Rectal smooth muscle tissue (tissue), 1 donor: ENCODE measurements around the gene TIMM10.
A peak's percentile ranks its signal among the peaks of the same experiment; 100 is the strongest.
"Not testable (repeated sequence)": the region's sequence is repeated elsewhere in the genome, so short reads cannot be mapped to it uniquely, and the experiment has no call there.

ENCODE experiments used
- H3K27ac ChIP-seq: one replicate; pipeline ENCODE4 v1.7.0; 2013; ENCODE audit warnings: low read depth, low read length, inconsistent platforms
- H3K27me3 ChIP-seq: one replicate; pipeline ENCODE4 v1.7.0; 2013; ENCODE audit warnings: low read length; ENCODE audit not compliant: control insufficient read depth, insufficient read depth
- H3K36me3 ChIP-seq: one replicate; pipeline ENCODE4 v1.7.0; 2013; ENCODE audit warnings: low read length; ENCODE audit not compliant: control insufficient read depth, insufficient read depth
- H3K4me1 ChIP-seq: one replicate; pipeline ENCODE4 v1.7.0; 2013; ENCODE audit warnings: low read length; ENCODE audit not compliant: control insufficient read depth, insufficient read depth
- H3K4me3 ChIP-seq: one replicate; pipeline ENCODE4 v1.7.0; 2013; ENCODE audit warnings: low read length
- H3K9ac ChIP-seq: one replicate; pipeline ENCODE4 v1.7.0; 2013; ENCODE audit warnings: low read length

TIMM10 gene

DNA sequence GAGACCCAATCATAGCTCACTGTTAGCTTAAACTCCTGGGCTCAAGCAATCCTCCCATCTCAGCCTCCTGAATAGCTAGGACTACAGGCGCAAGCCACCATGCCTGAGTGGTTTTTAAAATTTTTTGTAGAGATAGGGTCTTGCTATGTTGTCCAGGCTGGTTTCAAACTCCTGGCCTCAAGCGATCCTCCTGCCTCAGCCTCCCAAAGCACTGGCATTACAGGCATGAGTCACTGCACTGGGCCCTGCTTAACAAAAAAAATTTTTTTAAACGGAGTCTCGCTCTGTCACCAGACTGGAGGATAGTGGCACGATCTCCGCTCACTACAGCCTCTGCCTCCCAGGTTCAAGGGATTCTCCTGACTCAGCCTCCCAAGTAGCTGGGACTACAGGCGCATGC, 3.9 kb upstream of the TIMM10 start:
- H3K27ac ChIP-seq, H3K36me3 ChIP-seq, H3K4me3 ChIP-seq, H3K27me3 ChIP-seq, H3K9ac ChIP-seq: not testable (repeated sequence)
- H3K4me1 ChIP-seq, result peaks cover 10% of the 10 kb centered on the region

DNA sequence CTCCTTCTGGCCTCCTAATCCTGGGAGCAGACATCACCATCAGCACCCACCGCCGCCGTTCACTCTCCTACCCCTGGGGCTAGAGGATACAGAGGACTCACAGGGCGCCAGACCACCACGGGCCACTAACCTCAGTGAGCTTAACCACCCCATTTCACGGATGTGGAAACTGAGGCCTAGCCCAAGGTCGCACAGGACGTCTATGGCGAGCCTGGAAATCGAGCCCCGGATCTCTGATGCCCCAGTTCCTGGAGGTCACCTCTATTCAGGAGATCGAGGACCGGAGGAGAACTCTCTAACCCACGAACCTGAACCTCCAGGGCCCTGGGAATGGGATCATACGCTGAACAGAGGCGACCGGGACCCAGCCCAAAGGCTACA, 349 bp downstream of the TIMM10 start:
- Histone ChIP-seq H3K9ac (peak overlapping the region; percentile 21), H3K36me3 (no peaks in the 10 kb centered on the region), H3K27me3 (no peaks in the 10 kb centered on the region), H3K4me1 (peaks cover 10% of the 10 kb centered on the region), H3K27ac (peak overlapping the region; percentile 65), H3K4me3 (peak overlapping the region; percentile 86)

DNA sequence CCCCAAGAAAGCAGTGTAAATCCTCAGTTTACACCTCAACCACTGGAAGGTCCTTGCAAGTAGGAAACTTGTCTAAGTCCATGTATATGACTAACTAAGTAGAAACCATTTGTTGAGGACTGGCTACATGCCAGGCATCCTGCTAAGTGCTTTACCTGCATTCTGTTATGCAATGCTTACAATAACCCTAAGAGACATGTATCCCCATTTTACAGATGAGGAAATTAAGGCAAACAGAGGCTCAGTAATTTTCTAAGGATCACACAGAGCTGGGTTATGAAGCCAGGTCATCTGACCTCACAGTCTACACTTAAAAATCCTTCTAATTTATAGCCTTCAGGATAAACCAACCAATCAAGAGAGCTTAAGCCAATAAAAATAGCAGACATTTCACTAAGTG, 1.5 kb downstream of the TIMM10 start:
- H3K36me3 ChIP-seq, result no peaks in the 10 kb centered on the region
- peaks cover 10% of the 10 kb centered on the region for H3K4me1 ChIP-seq
- H3K27ac ChIP-seq, result no peak overlapping the region
- no peak overlapping the region for H3K9ac ChIP-seq
- H3K27me3 ChIP-seq, result no peaks in the 10 kb centered on the region
- no peak overlapping the region for H3K4me3 ChIP-seq

DNA sequence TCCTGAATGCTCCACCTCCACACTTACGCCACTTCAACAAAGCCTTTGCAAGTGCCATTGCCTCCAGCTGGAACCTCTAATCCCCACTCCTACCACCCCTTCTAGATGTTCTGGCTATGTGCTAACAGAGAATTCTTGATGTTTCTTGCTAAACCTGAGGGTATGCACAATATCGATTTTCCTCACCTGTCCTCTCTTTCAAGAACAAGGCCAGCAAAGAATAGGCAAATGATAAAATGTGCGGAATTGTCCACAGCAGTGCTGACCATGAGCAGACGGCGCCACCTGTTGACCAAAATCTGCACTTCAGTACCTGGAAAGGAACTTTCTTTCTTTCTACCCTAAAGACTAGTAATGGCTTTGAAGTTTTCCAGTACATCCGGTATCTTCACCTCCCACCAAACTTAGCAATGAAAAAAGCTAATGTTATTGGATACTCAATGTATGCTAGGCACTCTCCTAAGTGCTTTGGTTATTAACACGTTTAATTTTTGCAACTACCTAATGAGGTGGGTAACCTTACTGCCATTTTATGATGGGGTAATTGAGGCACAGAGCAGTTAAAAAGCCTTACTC, 3.4 kb downstream of the TIMM10 start:
- H3K4me1 ChIP-seq, result peaks cover 10% of the 10 kb centered on the region
- H3K9ac ChIP-seq, result no peak overlapping the region
- no peak overlapping the region for H3K4me3 ChIP-seq
- H3K36me3 ChIP-seq, result no peaks in the 10 kb centered on the region
- no peak overlapping the region for H3K27ac ChIP-seq
- H3K27me3 ChIP-seq, result no peaks in the 10 kb centered on the region

DNA sequence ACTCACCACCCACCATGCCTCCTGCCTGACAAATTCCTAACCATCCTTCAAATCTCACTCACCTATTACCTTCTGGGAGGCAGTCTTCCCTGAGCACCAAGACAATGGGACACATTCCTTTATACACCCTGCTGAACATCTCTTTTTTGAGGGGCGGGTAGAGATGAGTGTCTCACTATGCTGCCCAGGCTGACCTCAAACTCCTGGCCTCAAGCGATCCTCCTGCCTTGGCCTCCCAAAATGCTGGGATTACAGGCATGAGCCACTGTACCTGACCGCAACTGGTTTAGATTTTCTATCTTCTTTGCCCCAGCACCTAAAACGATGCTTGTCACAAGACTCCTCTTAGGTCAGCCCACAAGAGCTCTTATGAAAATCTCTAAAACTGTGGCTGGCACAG, 7.1 kb downstream of the TIMM10 start:
- H3K36me3 ChIP-seq, result no peaks in the 10 kb centered on the region
- H3K9ac ChIP-seq, result no peak overlapping the region
- H3K27ac ChIP-seq, result no peak overlapping the region

DNA sequence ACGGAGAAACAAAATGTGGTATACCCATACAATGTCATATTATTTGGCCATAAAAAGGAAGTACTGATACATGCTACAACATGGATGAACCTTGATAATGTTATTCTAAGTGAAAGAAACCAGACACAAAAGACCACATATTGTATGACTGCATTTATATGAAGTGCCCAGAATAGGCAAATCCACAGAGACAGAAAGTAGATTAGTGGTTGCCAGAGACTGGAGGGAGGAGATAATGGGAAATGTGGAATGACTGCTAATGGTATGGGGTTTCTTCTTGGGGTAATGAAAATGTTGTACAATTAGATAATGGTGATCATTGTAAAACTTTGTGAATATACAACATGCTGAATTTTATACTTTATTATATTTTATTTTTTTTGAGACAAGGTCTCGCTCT, 9.4 kb downstream of the TIMM10 start:
- H3K27ac ChIP-seq, result no peak overlapping the region
- H3K4me3 ChIP-seq, result no peak overlapping the region
- H3K4me1 ChIP-seq, result peaks cover under 1% of the 10 kb centered on the region
- no peaks in the 10 kb centered on the region for H3K36me3 ChIP-seq
- no peaks in the 10 kb centered on the region for H3K27me3 ChIP-seq
- no peak overlapping the region for H3K9ac ChIP-seq

More for the DNA sequence above, 7.1 kb downstream of the TIMM10 start:
- Histone ChIP-seq H3K4me1 (no peaks in the 10 kb centered on the region), H3K27me3 (no peaks in the 10 kb centered on the region), H3K4me3 (no peak overlapping the region)

DNA sequence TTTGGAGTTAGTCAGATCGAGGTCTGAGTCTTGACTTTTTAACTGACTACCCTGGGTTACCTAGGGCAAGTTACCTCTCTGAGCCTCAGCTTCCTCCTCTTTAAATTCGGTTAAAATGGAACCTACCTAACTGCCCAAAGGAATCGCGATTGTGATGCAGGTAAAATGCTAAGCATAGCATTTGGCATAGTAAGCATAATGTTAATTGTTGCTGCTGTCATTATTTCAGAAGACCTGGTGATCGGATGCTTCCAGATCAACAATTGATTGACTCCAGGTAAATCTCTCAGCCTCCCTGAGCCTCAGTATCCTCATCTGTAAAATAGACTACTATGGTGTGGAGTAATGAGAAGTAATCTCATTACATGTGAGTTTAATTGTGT, 14.5 kb downstream of the TIMM10 start:
- Histone ChIP-seq H3K4me1 (peaks cover 4% of the 10 kb centered on the region), H3K27me3 (no peaks in the 10 kb centered on the region), H3K9ac (no peak overlapping the region), H3K4me3 (peak overlapping the region; percentile 88), H3K36me3 (no peaks in the 10 kb centered on the region), H3K27ac (peak overlapping the region; percentile 35)

DNA sequence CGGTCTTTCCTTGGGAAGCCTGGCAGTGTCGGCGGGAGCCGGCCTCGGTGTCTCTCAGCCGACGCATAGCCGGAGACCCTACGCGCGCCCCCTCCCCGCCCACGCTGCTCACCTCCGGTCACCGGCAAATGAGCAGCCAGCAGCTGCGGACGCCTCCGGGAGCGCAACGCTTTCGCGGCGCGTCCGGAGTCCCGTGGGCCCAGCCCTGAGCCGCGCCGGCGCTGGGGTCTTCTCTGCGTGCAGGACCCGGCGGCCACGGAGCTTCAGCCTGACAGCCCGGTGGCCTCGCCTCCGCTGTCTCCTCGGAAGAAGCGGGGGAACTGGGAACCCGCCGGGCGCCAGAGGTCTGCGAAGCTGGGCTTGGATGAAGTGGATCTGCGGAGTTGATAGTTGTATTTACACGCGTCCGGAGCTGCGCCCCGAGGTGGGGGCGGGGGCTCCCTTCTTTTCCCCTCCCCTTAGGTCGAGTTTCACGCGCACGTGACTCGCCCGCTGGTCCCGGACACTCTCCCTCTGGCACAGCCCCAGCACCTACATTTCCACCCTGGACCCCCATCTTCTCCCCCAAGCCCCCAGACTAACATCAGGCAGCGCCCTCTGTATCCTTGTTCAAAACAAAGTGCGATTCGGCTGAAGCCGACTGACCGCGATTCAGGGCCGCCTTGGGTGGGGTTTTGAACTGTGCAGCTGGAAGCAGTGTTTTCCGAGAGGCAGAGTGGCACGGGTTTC, 15.1 kb downstream of the TIMM10 start, which contains the start of gene SLC43A1:
SLC43A1 (minus strand) TSS at position 371 of the 729 bp plus-strand sequence. CDS start 1,591 bp downstream, outside the sequence.
- H3K4me3 ChIP-seq, result peak within 1 kb of the TSS; percentile 88
- peak within 1 kb of the TSS; percentile 24 for H3K9ac ChIP-seq
- no peaks in the 10 kb centered on the region for H3K27me3 ChIP-seq
- peaks cover 4% of the 10 kb centered on the region for H3K4me1 ChIP-seq
- H3K27ac ChIP-seq, result peak within 1 kb of the TSS; percentile 35
- H3K36me3 ChIP-seq, result no peaks in the 10 kb centered on the region

DNA sequence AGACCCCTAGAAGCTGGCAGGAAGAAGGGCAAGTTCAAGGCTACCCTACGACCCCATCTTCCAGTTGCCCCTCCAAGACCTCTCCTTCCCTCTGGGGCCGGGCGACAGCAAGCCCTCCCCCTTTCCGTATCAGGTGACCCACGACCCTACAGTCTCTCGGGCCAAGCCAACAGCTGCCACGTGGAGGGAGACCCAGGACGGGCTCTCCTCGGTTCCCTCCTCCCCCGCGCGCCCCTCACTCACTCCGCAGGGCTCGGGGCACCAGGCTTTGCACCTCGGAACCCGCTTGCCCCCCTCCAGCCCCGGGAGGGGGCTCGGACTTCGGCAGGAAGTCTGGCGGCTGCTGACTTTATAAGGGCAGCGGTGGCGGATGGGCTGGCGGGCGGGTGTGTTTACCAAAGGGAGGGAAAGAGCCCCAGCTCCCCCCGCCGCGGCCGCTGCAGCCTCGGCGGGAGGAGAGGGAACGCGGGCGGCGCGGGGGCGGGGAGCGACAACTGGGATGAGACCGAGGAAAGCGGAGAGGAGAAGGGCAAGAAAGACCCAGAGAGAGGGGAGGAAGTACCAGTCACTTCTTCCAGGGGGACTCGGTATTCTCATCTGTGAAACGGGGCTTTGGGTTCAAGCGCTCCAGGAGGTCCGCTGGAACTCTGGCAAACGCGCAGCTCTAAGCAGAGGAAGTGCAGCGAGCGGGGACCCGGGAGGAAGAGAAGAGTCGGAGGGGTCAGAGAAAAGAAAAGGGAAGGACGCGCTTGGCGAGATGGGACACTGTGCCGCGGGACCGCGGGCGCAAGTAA, 15.8 kb downstream of the TIMM10 start:
- Histone ChIP-seq H3K4me3 (peak overlapping the region; percentile 88), H3K4me1 (peaks cover 4% of the 10 kb centered on the region), H3K27me3 (no peaks in the 10 kb centered on the region), H3K27ac (peak overlapping the region; percentile 29), H3K36me3 (no peaks in the 10 kb centered on the region), H3K9ac (peak overlapping the region; percentile 19)

DNA sequence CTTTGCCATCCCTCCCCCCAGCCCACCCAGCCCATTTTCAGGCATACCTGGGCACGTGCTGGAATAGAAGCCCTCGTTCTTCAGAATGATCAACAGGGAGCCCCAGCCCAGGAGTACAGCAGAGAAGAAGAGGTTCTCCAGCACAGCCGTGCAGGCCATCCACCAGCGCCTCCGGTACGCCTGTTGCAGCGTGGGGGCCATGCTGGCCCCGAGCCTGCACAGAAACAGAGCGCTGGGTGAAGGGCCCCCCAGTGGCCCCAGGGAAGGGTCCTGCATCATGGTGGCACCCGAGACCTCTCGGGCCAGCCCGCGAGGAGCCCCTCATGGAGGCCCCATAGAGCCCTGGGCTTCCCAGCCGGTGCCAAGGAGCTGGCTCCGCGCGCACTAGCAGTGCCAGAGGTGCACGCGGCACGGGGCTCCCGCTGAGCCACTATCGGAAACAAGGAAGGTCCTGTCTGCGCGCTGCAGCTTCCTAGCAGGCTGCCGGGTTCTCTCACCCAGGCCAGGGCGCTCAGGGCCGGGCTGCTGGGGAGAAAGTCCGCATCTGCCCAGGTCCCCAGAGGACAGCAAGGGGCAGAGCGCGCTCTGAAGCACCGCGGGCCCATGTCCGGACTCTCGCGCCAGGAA, 16.5 kb downstream of the TIMM10 start:
- Histone ChIP-seq H3K9ac (peak overlapping the region; percentile 4), H3K4me3 (peak overlapping the region; percentile 88), H3K27me3 (no peaks in the 10 kb centered on the region), H3K4me1 (peaks cover 4% of the 10 kb centered on the region), H3K27ac (peak overlapping the region; percentile 29), H3K36me3 (no peaks in the 10 kb centered on the region)

DNA sequence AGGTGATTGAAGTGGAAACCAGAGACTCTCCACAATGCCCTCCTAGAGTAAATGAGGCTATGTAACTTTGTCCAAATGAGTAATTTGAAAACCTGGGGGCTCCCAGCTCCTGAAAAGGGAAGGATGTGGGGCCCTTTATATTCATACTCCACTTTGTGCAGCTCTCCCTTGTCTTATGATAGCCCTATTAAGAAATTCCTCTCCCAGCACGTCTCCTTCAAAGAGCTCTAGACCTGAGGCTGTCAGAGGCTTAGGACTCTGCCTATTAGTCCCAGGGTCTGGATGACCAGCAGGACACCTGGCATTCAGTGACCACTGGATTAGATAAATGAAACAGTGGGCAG, 17.1 kb downstream of the TIMM10 start:
- H3K4me1 ChIP-seq, result peaks cover 4% of the 10 kb centered on the region
- no peak overlapping the region for H3K27ac ChIP-seq
- H3K4me3 ChIP-seq, result no peak overlapping the region
- H3K27me3 ChIP-seq, result no peaks in the 10 kb centered on the region
- H3K9ac ChIP-seq, result no peak overlapping the region
- no peaks in the 10 kb centered on the region for H3K36me3 ChIP-seq

DNA sequence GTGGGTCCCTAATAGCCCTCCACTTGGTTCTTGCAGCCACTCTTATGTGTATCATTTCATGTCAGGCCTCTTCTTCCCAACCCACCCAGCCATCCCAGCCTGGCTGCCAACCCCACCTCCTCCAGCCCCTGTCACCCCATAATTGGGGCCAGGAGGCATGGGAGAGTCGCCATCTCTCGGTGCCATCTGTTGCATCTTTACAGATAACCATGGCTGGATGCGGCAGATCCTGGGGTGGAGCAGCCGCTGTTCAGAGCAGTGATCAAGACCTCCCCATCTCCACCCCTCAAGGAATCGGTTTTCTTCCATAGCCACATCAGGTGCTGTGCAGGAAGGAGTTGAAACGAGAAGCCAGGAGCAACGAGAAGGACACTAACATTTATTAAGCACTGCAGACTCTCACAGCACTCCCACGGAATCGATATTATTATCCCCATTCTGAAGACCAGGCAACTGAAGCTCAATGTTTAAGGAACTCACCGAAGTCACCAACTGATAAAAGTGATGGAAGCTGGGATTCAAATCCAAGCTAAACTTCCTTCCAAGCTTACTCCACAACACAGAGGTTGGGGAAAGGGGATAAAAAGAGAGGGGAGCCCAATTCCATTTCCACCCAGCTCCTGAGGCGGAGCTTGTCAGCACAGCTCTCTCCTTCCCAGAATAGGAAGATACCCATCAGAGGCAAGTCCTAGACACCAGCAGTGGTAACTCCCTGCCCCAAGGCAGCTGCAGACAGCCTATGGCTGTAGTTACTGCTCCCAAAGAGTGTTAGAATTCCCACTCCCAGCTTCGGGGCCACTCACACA, 17.7 kb downstream of the TIMM10 start:
- H3K27ac ChIP-seq, result no peak overlapping the region
- H3K9ac ChIP-seq, result no peak overlapping the region
- no peaks in the 10 kb centered on the region for H3K36me3 ChIP-seq
- peaks cover 4% of the 10 kb centered on the region for H3K4me1 ChIP-seq
- H3K27me3 ChIP-seq, result no peaks in the 10 kb centered on the region
- H3K4me3 ChIP-seq, result no peak overlapping the region
